HL-60 (cell line): ENCODE data around the gene MYOC.
"Not testable (repeated sequence)": the region's sequence is repeated elsewhere in the genome, so short reads cannot be mapped to it uniquely, and the experiment has no call there.

Source experiments
- DNase-seq, 2 experiments: peaks; one replicate each; pipeline ENCODE4 v3.0.0-alpha.2; 2010 to 2020; ENCODE audit warnings: low read depth in 1 of 2, low spot score in 1 of 2
- H3K27ac ChIP-seq: fragments of 250-450 bp; sonication (Bioruptor Pico); replicated peaks from 2 replicates; pipeline ENCODE4 v1.5.1; 2020; ENCODE audit warnings: mild to moderate bottlenecking, moderate library complexity
- H3K27me3 ChIP-seq: fragments of 250-450 bp; sonication (Bioruptor Pico); 2 replicates; pipeline ENCODE4 v1.5.1; 2021; ENCODE audit warnings: mild to moderate bottlenecking, moderate library complexity; ENCODE audit not compliant: insufficient read depth, poor library complexity, severe bottlenecking
- H3K4me3 ChIP-seq: replicated peaks from 2 replicates; pipeline ENCODE4 v1.5.1; 2011; ENCODE audit warnings: mild to moderate bottlenecking, control low read depth, low read length; ENCODE audit not compliant: insufficient read depth
- GABPA ChIP-seq: IDR thresholded peaks from 2 replicates; pipeline ENCODE4 v1.6.1; 2012; ENCODE audit warnings: low read depth
- POLR2AphosphoS5 ChIP-seq: IDR thresholded peaks from 2 replicates; pipeline ENCODE4 v1.6.1; 2012; ENCODE audit warnings: low read depth
- SPI1 ChIP-seq: IDR thresholded peaks from 2 replicates; pipeline ENCODE4 v1.6.1; 2012; ENCODE audit warnings: low read depth, mild to moderate bottlenecking, borderline replicate concordance
- TF ChIP-seq, protein P1 (sequence below): IDR thresholded peaks from 2 replicates; pipeline ENCODE4 v1.6.1; 2012; ENCODE audit warnings: low read depth; ENCODE audit not compliant: insufficient replicate concordance
- TF ChIP-seq, protein P2 (sequence below): IDR thresholded peaks from one replicate; pipeline ENCODE4 v1.5.1; 2011; ENCODE audit warnings: low read length, control low read depth, inconsistent platforms; ENCODE audit not compliant: insufficient read depth

Gene MYOC

DNA sequence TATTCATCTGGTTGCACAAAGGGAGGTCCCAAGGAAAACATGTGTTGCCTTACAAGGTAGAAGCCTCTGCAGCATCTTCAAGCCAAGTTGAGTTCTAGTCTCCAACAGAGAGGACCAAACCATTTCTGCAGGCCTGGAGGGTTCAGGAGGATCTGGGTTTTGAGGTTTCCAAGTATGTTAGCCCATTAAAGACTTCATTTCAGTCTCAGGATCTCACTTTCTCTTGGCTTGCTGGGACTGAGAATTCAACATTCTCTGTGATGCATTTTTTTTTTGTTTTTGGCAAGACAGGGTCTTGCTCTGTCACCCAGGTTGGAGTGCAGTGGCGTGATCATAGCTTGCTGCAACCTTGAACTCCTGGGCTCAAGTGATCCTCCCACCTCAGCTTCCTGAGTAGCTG is 39.2 kb downstream of the MYOC start:
- no peak overlapping the region for H3K27ac ChIP-seq
- TF ChIP-seq POLR2AphosphoS5 (no peak), SPI1 (no peak)
- H3K4me3 ChIP-seq = no peak overlapping the region
- no peak for DNase-seq
- H3K27me3 ChIP-seq = no peaks in the 10 kb centered on the region

DNA sequence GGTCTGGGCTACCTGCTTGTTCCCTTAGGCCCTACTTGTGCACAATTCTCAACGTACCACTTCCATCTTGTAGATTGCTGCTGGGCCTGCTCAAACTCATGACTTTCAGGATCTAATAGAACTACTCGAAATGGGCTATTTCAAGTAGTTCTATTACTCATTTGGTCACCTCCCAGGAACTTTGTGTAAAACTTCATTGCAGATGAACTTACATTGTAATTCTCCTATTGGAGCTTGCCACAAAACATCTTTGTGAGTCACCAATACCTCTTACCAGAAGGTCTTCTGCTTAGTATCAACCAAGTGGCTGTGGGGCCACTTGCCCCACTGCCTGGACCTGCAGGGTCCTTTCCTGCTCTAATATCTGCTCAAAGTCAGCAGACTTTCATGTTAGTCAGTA is 41.2 kb downstream of the MYOC start:
- TF ChIP-seq, protein P1, sequence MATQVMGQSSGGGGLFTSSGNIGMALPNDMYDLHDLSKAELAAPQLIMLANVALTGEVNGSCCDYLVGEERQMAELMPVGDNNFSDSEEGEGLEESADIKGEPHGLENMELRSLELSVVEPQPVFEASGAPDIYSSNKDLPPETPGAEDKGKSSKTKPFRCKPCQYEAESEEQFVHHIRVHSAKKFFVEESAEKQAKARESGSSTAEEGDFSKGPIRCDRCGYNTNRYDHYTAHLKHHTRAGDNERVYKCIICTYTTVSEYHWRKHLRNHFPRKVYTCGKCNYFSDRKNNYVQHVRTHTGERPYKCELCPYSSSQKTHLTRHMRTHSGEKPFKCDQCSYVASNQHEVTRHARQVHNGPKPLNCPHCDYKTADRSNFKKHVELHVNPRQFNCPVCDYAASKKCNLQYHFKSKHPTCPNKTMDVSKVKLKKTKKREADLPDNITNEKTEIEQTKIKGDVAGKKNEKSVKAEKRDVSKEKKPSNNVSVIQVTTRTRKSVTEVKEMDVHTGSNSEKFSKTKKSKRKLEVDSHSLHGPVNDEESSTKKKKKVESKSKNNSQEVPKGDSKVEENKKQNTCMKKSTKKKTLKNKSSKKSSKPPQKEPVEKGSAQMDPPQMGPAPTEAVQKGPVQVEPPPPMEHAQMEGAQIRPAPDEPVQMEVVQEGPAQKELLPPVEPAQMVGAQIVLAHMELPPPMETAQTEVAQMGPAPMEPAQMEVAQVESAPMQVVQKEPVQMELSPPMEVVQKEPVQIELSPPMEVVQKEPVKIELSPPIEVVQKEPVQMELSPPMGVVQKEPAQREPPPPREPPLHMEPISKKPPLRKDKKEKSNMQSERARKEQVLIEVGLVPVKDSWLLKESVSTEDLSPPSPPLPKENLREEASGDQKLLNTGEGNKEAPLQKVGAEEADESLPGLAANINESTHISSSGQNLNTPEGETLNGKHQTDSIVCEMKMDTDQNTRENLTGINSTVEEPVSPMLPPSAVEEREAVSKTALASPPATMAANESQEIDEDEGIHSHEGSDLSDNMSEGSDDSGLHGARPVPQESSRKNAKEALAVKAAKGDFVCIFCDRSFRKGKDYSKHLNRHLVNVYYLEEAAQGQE = no peak
- TF ChIP-seq, protein P2, sequence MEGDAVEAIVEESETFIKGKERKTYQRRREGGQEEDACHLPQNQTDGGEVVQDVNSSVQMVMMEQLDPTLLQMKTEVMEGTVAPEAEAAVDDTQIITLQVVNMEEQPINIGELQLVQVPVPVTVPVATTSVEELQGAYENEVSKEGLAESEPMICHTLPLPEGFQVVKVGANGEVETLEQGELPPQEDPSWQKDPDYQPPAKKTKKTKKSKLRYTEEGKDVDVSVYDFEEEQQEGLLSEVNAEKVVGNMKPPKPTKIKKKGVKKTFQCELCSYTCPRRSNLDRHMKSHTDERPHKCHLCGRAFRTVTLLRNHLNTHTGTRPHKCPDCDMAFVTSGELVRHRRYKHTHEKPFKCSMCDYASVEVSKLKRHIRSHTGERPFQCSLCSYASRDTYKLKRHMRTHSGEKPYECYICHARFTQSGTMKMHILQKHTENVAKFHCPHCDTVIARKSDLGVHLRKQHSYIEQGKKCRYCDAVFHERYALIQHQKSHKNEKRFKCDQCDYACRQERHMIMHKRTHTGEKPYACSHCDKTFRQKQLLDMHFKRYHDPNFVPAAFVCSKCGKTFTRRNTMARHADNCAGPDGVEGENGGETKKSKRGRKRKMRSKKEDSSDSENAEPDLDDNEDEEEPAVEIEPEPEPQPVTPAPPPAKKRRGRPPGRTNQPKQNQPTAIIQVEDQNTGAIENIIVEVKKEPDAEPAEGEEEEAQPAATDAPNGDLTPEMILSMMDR = no peak
- TF ChIP-seq POLR2AphosphoS5 (no peak), GABPA (no peak), SPI1 (no peak)
- DNase-seq = no peak
- no peak overlapping the region for H3K27ac ChIP-seq

DNA sequence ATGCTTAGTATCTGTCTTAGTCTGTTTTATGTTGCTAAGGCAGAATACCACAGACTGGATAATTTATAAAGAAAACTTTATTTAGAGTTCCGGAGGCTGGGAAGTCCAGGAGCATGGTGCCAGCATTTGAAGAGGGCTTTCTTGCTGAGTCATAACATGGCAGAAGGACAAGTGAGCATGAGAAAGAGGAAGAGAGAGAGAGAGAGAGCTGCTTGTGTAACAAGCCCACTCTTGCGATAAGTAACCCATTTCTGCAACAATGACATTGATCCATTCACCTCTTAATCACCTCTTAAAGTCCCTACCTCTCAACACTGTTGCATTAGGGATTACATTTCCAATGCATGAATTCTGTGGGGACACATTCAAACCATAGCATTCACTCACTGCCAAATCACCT is 42.1 kb downstream of the MYOC start:
- H3K4me3 ChIP-seq = no peak overlapping the region
- TF ChIP-seq, protein P1 = no peak
- TF ChIP-seq SPI1 (peak; percentile 85), GABPA (no peak), POLR2AphosphoS5 (no peak)
- TF ChIP-seq, protein P2 = no peak
- DNase-seq = peak; percentile 60 to 68
- no peaks in the 10 kb centered on the region for H3K27me3 ChIP-seq
- H3K27ac ChIP-seq = peak overlapping the region; percentile 33

More for the DNA sequence above, 41.2 kb downstream of the MYOC start:
- H3K27me3 ChIP-seq = no peaks in the 10 kb centered on the region
- H3K4me3 ChIP-seq = no peak overlapping the region

DNA sequence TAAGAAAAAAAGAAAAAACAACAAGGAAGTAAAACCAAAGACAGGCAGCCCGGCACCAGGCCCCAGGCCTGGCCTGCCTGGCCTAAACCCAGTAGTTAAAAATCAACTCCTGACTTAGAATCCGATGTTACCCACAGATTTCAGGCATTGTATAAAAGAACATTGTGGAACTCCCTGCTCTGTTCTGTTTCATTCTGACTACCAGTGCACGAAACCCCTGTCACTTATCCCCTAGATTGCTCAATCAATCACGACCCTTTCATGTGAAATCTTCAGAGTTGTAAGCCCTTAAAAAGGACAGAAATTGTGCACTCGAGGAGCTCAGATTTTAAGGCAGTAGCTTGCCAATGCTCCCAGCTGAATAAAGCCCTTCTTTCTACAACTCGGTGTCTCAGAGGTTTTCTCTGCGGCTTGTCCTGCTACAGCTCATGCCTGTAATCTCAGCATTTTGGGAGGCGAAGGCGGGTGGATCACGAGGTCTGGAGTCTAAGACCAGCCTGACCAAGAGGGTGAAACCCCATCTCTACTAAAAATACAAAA is 46.0 kb downstream of the MYOC start:
- H3K27ac ChIP-seq = no peak overlapping the region
- TF ChIP-seq SPI1 (no peak), GABPA (no peak), POLR2AphosphoS5 (no peak)
- TF ChIP-seq, protein P2 = no peak
- TF ChIP-seq, protein P1 = no peak
- H3K4me3 ChIP-seq = no peak overlapping the region
- H3K27me3 ChIP-seq = no peaks in the 10 kb centered on the region
- no peak for DNase-seq

DNA sequence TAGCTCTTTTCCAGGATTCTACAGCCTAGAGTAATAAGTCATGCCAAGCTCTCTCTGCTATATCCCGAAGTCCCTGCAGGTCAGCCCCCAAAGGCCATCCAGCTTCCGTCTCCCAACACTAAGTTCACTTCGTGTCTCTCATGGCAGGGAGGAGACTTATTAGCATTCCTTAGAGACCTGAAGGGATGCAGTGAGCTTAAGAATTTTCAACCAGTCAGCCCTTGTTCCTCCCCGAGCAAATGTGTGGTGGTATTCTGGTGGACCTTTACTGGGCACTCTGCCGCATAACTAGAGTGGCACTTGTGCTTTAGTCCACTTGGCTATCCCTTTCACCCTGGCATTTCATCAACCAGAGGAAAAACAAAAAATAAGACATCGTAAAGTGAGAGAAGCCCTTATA is 49.4 kb downstream of the MYOC start:
- H3K27me3 ChIP-seq, DNase-seq, H3K4me3 ChIP-seq, H3K27ac ChIP-seq: not testable (repeated sequence)
